CD14-positive monocyte (primary cell): ENCODE results near the gene ANKRD65. TPM values are rescaled to one million over a fixed set of nuclear protein-coding genes. Genes with fewer than 3 reads are reported as not detected.
"Not testable (repeated sequence)": the region's sequence is repeated elsewhere in the genome, so short reads cannot be mapped to it uniquely, and the experiment has no call there.

Source experiments
- DNase-seq, 3 donors: peaks; one replicate each; pipeline ENCODE4 v3.0.0-alpha.2; 2011 to 2022
- H2AFZ ChIP-seq: 2 replicates; pipeline ENCODE4 v1.6.0; 2012; ENCODE audit warnings: mild to moderate bottlenecking, low read depth, low read length, inconsistent platforms; ENCODE audit not compliant: insufficient read depth, poor library complexity, severe bottlenecking
- H3K27ac ChIP-seq, 2 donors: 1 replicate in 1 of 2; 2 replicates in 1 of 2; pipeline ENCODE4 v1.5.1; 2012 to 2013; ENCODE audit warnings: low read length in 2 of 2, control low read depth in 1 of 2, inconsistent platforms in 1 of 2, low read depth in 1 of 2, mild to moderate bottlenecking in 1 of 2
- H3K27me3 ChIP-seq, 2 donors: one replicate each; pipeline versions ENCODE4 v1.6.0 to v1.6.1; 2011 to 2013; ENCODE audit warnings: low read length in 2 of 2; ENCODE audit not compliant: control insufficient read depth in 2 of 2, insufficient read depth in 2 of 2
- H3K36me3 ChIP-seq, 2 donors: replicated peaks in 1 of 2; 1 replicate in 1 of 2; 2 replicates in 1 of 2; pipeline versions ENCODE4 v1.5.1 to v1.6.1; 2012 to 2013; ENCODE audit warnings: low read length in 2 of 2, control low read depth in 1 of 2, inconsistent platforms in 1 of 2, mild to moderate bottlenecking in 1 of 2; ENCODE audit not compliant: insufficient read depth in 2 of 2, control insufficient read depth in 1 of 2
- H3K4me1 ChIP-seq, 2 donors: 1 replicate in 1 of 2; 2 replicates in 1 of 2; pipeline versions ENCODE4 v1.5.1 to v1.6.1; 2012 to 2013; ENCODE audit warnings: low read length in 2 of 2, control low read depth in 1 of 2, inconsistent platforms in 1 of 2, mild to moderate bottlenecking in 1 of 2, moderate library complexity in 1 of 2; ENCODE audit not compliant: insufficient read depth in 2 of 2, control insufficient read depth in 1 of 2
- H3K4me2 ChIP-seq: replicated peaks from 2 replicates; pipeline ENCODE3; 2012; ENCODE audit warnings: low read length, moderate library complexity, mild to moderate bottlenecking; ENCODE audit not compliant: poor library complexity, severe bottlenecking; ENCODE audit errors: extremely low read depth
- H3K4me3 ChIP-seq, 3 experiments: fragments of 200-600 bp in 1 of 3; sonication (generic) in 1 of 3; replicated peaks in 1 of 3; 1 replicate in 2 of 3; 2 replicates in 1 of 3; pipeline ENCODE4 v1.5.1; 2011 to 2013; ENCODE audit warnings: low read length in 3 of 3, mild to moderate bottlenecking in 3 of 3, control low read depth in 2 of 3, low read depth in 2 of 3, inconsistent platforms in 1 of 3, moderate library complexity in 1 of 3
- H3K79me2 ChIP-seq: 2 replicates; pipeline ENCODE4 v1.6.0; 2012; ENCODE audit warnings: mild to moderate bottlenecking, control low read depth, inconsistent platforms, low read length, moderate library complexity; ENCODE audit not compliant: insufficient read depth
- H3K9ac ChIP-seq: 2 replicates; pipeline ENCODE4 v1.6.0; 2017; ENCODE audit warnings: low read length, mild to moderate bottlenecking; ENCODE audit not compliant: insufficient read depth, poor library complexity, severe bottlenecking
- H3K9me3 ChIP-seq, 2 donors: replicated peaks in 1 of 2; 1 replicate in 1 of 2; 2 replicates in 1 of 2; pipeline versions ENCODE4 v1.5.1 to v1.6.1; 2012 to 2013; ENCODE audit warnings: low read length in 2 of 2, control low read depth in 1 of 2; ENCODE audit not compliant: control insufficient read depth in 1 of 2, insufficient read depth in 1 of 2
- H4K20me1 ChIP-seq: 2 replicates; pipeline ENCODE4 v1.6.0; 2012; ENCODE audit warnings: mild to moderate bottlenecking, low read length, control low read depth, moderate library complexity; ENCODE audit not compliant: insufficient read depth
- H3K27ac Mint-ChIP-seq, 7 donors: one replicate each; pipeline ENCODE4 v1.8.0; 2020; ENCODE audit warnings: mild to moderate bottlenecking in 7 of 7, mixed read lengths in 7 of 7, moderate library complexity in 6 of 7, inconsistent platforms in 2 of 7
- H3K27me3 Mint-ChIP-seq, 3 donors: one replicate each; pipeline ENCODE4 v1.8.0; 2021 to 2022; ENCODE audit warnings: low read depth in 3 of 3, mild to moderate bottlenecking in 3 of 3, mixed read lengths in 3 of 3, moderate library complexity in 3 of 3, inconsistent platforms in 1 of 3
- H3K36me3 Mint-ChIP-seq, 2 donors: one replicate each; pipeline ENCODE4 v1.8.0; 2020; ENCODE audit warnings: mixed read lengths in 2 of 2, inconsistent platforms in 1 of 2, mild to moderate bottlenecking in 1 of 2
- H3K4me1 Mint-ChIP-seq: one replicate; pipeline ENCODE4 v1.8.0; 2020; ENCODE audit warnings: mild to moderate bottlenecking, mixed read lengths
- H3K4me3 Mint-ChIP-seq, 2 donors: one replicate each; pipeline ENCODE4 v1.8.0; 2020; ENCODE audit warnings: mild to moderate bottlenecking in 2 of 2, mixed read lengths in 2 of 2, moderate library complexity in 1 of 2
- H3K9me3 Mint-ChIP-seq, 7 donors: one replicate each; pipeline ENCODE4 v1.8.0; 2020 to 2022; ENCODE audit warnings: mixed read lengths in 7 of 7, mild to moderate bottlenecking in 6 of 7, moderate library complexity in 6 of 7, inconsistent platforms in 2 of 7
- CTCF ChIP-seq: fragments of 200-600 bp; IDR thresholded peaks from one replicate; pipeline ENCODE4 v1.8.0; 2022; ENCODE audit warnings: antibody characterized with exemption, mild to moderate bottlenecking
- WGBS: methylation state at CpG from one replicate; pipeline ENCODE4 v1.1.5; 2013; ENCODE audit warnings: missing lambda C conversion rate; ENCODE audit not compliant: insufficient coverage; 5-methylcytosine and 5-hydroxymethylcytosine counted together
- intact Hi-C, 2 donors: fragments of 100-400 bp; cut with micrococcal nuclease; formaldehyde crosslinking; loops; one replicate each; pipeline versions ENCODE4 v1.15.0 to v1.15.1; 2023
- polyA plus RNA-seq, 3 donors: library from polyadenylated mRNA; depleted of rRNA in 1 of 3; unstranded in 2 of 3; stranded (reverse) in 1 of 3; fragments of 300-500 nt in 2 of 3; fragments of >200 nt in 1 of 3; fragmentation: Illumina TruSeq in 2 of 3; gene quantifications; 1 replicate in 2 of 3; 2 replicates in 1 of 3; pipeline ENCODE4 v1.2.3, GENCODE V29; 2012 to 2021

The ANKRD65 gene
- polyA plus RNA-seq, 3 donors, result 0.04 TPM; not detected in 2

DNA sequence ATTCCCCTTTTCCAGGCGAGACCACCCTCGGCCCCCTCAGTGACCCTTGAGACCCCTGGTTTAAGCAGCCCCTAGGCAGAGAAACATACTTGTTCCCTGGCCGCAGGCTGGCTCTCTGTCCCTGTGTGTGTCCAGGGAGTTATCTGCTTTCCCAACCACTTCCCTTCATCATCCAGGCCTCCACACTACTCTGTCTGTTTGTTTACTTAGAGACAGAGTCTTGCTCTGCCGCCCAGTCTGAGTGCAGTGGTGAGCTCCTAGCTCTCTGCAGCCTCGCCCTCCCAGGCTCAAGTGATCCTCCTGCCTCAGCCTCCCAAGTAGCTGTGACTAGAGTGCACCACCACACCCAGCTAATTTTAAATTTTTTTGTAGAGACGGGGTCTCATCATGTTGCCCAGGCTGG lies 8.6 kb upstream of the ANKRD65 start:
- Histone ChIP-seq H4K20me1 (no peaks in the 10 kb centered on the region), H3K4me2 (no peak overlapping the region), H3K36me3 (no peaks in the 10 kb centered on the region), H3K9ac (no peak overlapping the region), H3K4me1 (peaks cover 0 to 3% of the 10 kb centered on the region in 2 donors), H3K9me3 (peaks cover 0 to 6% of the 10 kb centered on the region in 2 donors), H3K4me3 (no peak overlapping the region), H3K27ac (no peak overlapping the region), H3K27me3 (peaks cover 8 to 57% of the 10 kb centered on the region in 2 donors), H3K79me2 (no peaks in the 10 kb centered on the region), H2AFZ (no peak overlapping the region)
- H3K4me1 Mint-ChIP-seq, result no peaks in the 10 kb centered on the region
- DNase-seq, result no peak
- WGBS, result 88% methylated on average over 5 of the region's 6 CpGs
- peaks cover 47 to 96% (median 60%) of the 10 kb centered on the region in 3 donors for H3K27me3 Mint-ChIP-seq
- intact Hi-C loops, result no loop called here
- no peak for TF ChIP-seq CTCF
- no peak overlapping the region for H3K4me3 Mint-ChIP-seq
- H3K27ac Mint-ChIP-seq, result no peak overlapping the region
- H3K9me3 Mint-ChIP-seq, result peaks cover 0 to 5% (median 0%) of the 10 kb centered on the region in 7 donors
- H3K36me3 Mint-ChIP-seq, result no peaks in the 10 kb centered on the region

- H3K9me3 Mint-ChIP-seq, H3K27ac ChIP-seq, DNase-seq, H3K36me3 Mint-ChIP-seq, H3K9ac ChIP-seq, H3K36me3 ChIP-seq, intact Hi-C loops, H3K4me3 ChIP-seq, H3K4me2 ChIP-seq, H3K79me2 ChIP-seq, H3K4me1 Mint-ChIP-seq, H4K20me1 ChIP-seq, H2AFZ ChIP-seq, H3K4me1 ChIP-seq, H3K4me3 Mint-ChIP-seq, H3K27ac Mint-ChIP-seq, H3K9me3 ChIP-seq: not testable (repeated sequence)
- WGBS, result 77% methylated on average over 3 of the region's 6 CpGs
- H3K27me3 Mint-ChIP-seq, result peaks cover 43 to 91% (median 54%) of the 10 kb centered on the region in 3 donors
- peaks cover 2 to 50% of the 10 kb centered on the region in 2 donors for H3K27me3 ChIP-seq
These were observed 7.9 kb upstream of the ANKRD65 start for GRCh38 chr1:1428967-1429366.
